ENCODE results near the gene FAM234B.

The FAM234B gene

DNA sequence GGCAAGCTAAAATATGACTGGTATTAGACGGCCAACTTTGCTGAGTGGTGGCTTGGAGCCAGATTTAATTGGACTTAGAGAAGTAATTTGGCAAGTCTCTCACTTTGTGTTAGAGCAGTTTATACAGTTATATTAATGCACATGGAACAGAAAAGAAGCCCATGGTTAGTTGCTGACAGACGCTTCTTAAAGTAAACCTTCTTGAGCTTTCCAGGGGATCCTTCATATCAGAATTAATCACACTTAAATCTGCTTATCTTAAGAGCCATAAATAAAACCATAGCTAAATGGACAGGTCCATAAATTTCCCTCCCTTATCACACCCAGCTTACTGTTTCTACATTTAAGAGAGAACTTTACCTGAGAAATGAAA is 49.7 kb downstream of the FAM234B start:
- no peak for DNase-seq

GRCh38 chr12:13094367-13094766 is 50.2 kb downstream of the FAM234B start:
- no peak for DNase-seq

DNA sequence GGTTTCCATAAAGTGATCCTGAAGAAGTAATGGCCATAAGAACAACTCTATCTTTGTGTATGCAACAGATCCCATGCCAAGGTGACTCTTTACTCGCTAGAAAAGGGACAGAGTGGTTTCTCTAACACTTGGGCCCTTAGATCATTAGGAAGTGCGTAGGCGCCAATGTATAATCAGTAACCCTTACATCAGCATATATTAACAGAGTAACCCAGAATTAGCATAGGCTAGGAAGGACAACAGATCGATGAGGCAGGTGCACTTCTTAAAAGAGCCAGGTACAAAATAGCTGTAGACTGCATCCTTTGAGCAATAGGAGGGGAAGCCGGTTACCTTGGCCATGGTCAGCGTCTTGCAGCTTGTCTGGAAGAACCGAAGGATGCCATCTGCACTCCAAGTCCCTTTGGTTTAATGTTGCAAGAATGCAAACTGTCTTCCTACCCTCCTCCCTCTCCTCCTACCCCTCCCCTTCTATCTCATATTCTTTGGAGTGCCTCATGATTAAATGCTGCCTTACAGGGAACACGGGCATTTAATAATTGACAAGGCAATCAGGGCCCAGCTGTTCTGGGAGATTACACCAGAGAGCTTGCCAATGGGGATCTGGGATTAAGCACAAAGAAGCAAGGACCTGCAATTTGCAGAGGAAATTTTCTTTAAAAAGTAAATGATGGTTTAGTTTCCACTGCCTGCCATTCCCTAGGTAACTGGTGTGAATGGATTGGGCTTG is 51.2 kb downstream of the FAM234B start:
- DNase-seq: no peak

- no peak for DNase-seq
Measured at GRCh38 chr12:13097491-13098011, 53.4 kb downstream of the FAM234B start.

- DNase-seq: no peak
Measured at GRCh38 chr12:13099066-13099843, 55.1 kb downstream of the FAM234B start.

- DNase-seq: no peak
Measured at GRCh38 chr12:13099844-13100604, 55.8 kb downstream of the FAM234B start.

- no peak for DNase-seq
Measured at GRCh38 chr12:13100605-13100881, 56.4 kb downstream of the FAM234B start.

DNA sequence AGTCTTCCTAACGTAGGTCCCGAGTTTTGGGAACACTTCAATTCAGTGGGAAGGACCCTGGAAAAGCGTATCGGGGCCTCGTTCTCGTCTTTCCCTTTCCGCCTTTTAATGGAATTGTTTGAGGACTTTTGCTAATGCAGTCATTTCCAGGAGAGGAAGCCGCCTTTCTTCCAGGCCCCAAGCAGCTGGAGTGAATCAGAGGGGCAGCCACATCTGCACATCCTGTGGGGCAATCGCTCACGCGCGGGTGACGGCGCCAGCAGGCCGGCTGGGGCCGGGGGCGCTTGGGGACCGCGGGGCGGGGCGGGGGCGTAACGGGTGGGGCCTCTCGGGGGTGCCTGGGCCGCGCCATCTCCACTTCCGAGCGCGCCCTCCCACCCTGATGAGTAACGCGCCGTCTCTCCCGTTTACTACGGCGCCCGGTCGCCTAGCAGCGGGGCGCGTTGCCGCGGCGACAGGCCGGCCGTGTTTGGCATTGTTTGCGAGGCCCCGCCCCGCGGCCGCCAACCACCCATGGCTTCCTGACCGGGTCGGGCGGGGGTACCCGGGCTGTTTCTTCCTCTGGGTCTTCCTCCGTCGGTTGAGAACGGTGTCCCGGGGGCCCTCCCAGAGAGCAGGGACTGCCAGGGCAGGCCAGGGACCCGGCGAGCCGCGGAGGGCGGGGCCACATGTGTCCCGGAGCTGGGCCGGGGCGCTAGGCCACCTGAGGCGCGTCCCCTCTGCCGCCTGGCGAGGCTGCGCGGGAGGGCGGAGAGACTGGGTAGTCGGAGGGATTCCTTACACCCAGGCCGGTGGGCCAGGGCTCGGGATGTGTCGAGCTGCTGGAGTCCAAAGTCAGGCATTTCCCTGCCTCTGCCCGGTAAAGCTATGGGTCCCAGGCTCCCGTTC is 56.9 kb downstream of the FAM234B start:
- peak; percentile 48 to 94 (median 74) for DNase-seq

DNA sequence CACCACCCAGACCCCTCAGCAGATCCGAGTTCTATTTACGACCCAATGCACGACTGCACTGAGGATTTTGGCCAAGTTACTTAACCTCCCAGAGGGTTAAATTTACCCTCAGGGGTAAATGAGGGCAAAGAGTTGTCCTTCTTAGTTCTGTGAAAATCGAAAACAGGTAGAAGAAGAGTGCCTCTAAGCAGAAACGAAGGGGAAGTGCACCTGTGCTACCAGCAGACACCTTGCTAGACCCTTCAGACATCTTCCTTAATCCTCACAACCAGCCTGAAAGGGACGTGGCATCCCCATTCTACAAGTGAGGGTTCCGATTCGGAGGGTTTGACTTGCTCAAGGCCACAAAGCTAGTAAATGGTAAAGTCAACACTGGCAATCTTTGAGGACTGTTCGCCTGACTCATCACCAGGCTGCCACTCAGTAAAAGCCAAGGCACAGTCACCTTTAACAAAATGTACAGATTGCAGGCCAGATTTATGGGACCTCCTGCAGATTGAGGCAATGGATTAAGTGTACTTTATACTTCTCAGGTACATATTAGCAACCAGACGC is 57.7 kb downstream of the FAM234B start:
- DNase-seq: peak in 1 of 4 experiments; percentile 9

GRCh38 chr12:13102461-13103195 is 58.4 kb downstream of the FAM234B start:
- DNase-seq: no peak

- DNase-seq: no peak
Measured at GRCh38 chr12:13103391-13104033, 59.3 kb downstream of the FAM234B start, which contains the start of gene GSG1. Gene GSG1 (minus strand): TSS chr12:13103667. CDS start chr12:13103512, 155 bp downstream.

DNA sequence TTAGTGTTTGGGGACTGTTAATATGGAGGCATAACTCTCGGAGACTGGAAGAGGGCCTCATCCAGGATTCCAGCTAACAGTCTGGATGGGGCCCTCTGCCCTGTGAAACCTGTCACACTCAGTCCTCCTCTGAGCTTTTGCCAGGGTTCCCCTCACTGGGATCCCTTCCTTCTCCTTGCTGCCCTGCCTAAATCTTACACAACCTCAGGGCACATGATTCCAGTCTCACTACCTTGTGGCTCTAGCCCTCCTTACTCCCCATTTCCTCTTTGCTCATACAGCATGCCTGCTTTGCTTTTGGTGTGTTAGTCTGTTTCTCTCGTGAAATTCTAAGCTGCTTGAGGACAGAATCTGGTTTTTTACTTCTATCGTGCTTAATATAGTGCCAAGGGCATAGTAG is 60.2 kb downstream of the FAM234B start:
- no peak for DNase-seq

GRCh38 chr12:13105781-13106180 is 61.6 kb downstream of the FAM234B start:
- no peak for DNase-seq

- no peak for DNase-seq
Measured at GRCh38 chr12:13106666-13107065, 62.5 kb downstream of the FAM234B start.

- DNase-seq: no peak
Measured at GRCh38 chr12:13112968-13113367, 68.8 kb downstream of the FAM234B start.

DNA sequence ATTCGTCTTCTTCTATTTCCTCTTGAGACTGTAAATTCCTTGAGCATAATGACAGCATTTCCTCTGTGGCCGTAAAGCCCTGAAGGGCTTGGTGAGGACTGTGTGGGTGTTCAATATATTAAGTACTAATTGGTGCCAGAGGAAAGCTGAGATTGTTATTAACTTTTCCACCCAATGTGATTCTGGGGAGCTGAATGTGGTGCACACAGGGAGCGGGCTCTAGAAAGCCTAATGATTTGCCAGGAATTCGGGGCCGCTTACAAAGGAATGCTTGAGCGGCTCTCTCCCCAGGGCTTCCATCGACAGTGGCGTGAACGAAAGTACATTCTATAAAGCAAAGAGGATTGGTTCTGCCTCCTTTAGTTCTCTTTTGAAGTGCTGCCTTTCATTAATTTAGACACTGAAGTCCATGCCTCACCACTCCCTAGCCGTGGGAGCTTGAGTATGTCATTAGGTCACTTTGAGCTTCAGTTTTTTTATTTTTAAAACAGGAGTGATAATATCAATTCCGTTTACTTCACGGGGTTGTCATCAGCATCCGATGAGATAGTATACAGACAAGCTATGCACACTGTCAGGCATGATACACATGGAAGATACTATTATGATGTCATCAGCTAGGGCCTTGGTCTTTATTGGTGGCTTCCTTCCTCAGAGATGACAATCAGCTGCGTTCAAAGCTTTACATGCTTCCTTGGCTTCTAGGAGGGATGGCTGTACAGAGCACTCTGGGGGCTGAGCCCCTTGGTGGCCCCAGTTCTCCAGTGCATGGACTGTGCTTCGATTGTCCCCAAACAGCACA is 70.3 kb downstream of the FAM234B start:
- no peak for DNase-seq

- no peak for DNase-seq
Measured at GRCh38 chr12:13116259-13116658, 72.1 kb downstream of the FAM234B start.

- DNase-seq: no peak
Measured at GRCh38 chr12:13117029-13117428, 72.8 kb downstream of the FAM234B start.

DNA sequence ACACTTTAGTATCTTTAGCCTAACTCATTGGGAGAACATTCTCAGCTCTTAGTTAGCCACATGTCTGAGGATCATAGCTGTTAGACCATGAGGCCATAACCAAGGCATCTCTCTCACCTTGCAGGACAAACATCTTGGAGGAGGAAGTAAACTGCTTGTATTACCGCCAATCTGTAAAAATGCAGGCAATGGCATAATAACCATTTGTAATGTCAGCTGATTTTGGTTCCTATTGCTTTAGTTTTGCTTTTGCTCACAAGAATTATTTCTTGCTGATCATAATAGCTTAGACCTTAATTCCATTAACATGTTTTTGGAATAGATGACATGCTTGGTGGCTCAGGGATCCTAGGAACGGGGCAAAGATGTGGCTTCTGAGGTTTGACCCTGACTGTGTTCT is 75.6 kb downstream of the FAM234B start:
- DNase-seq: no peak

- DNase-seq: no peak
Measured at GRCh38 chr12:13120413-13120812, 76.2 kb downstream of the FAM234B start.
